ENCODE measurements around the gene SPSB1.

Gene SPSB1

GRCh38 chr1:9309080-9309479, 16.4 kb downstream of the SPSB1 start:
- DNase-seq (no peak), ATAC-seq (replicated peaks) (no peak)
- Mint-ChIP-seq H3K9me3 (no peaks in the 10 kb centered on the region), H3K36me3 (no peaks in the 10 kb centered on the region), H3K4me3 (no peak overlapping the region), H3K4me1 (peaks cover 14 to 29% of the 10 kb centered on the region in 2 donors), H3K27me3 (no peaks in the 10 kb centered on the region), H3K27ac (no peak overlapping the region)

- Mint-ChIP-seq H3K27ac (no peak overlapping the region), H3K27me3 (no peaks in the 10 kb centered on the region), H3K9me3 (no peaks in the 10 kb centered on the region), H3K4me1 (peaks cover 14 to 25% of the 10 kb centered on the region in 2 donors), H3K4me3 (no peak overlapping the region), H3K36me3 (peaks cover 0 to 2% of the 10 kb centered on the region in 2 donors)
- no peak for DNase-seq
- no peak for ATAC-seq (replicated peaks)
Measured at GRCh38 chr1:9309991-9310390, 17.3 kb downstream of the SPSB1 start.

- no peaks in the 10 kb centered on the region for H3K9me3 Mint-ChIP-seq
- DNase-seq: no peak
- H3K4me1 Mint-ChIP-seq: peaks cover 14 to 25% of the 10 kb centered on the region in 2 donors
- no peak overlapping the region for H3K4me3 Mint-ChIP-seq
- H3K27ac Mint-ChIP-seq: no peak overlapping the region
- no peak for ATAC-seq (replicated peaks)
- H3K27me3 Mint-ChIP-seq: no peaks in the 10 kb centered on the region
- peaks cover 0 to 2% of the 10 kb centered on the region in 2 donors for H3K36me3 Mint-ChIP-seq
Measured at GRCh38 chr1:9311029-9311428, 18.3 kb downstream of the SPSB1 start.

GRCh38 chr1:9311479-9311878, 18.8 kb downstream of the SPSB1 start:
- H3K27ac Mint-ChIP-seq: no peak overlapping the region
- no peaks in the 10 kb centered on the region for H3K27me3 Mint-ChIP-seq
- no peaks in the 10 kb centered on the region for H3K9me3 Mint-ChIP-seq
- peaks cover 0 to 2% of the 10 kb centered on the region in 2 donors for H3K36me3 Mint-ChIP-seq
- ATAC-seq (replicated peaks) (no peak), DNase-seq (no peak)
- H3K4me3 Mint-ChIP-seq: no peak overlapping the region
- peaks cover 14 to 25% of the 10 kb centered on the region in 2 donors for H3K4me1 Mint-ChIP-seq

GRCh38 chr1:9312168-9312720, 19.6 kb downstream of the SPSB1 start:
- H3K4me1 Mint-ChIP-seq: peaks cover 16 to 29% of the 10 kb centered on the region in 2 donors
- ATAC-seq (replicated peaks) (no peak), DNase-seq (no peak)
- H3K27ac Mint-ChIP-seq: no peak overlapping the region
- H3K27me3 Mint-ChIP-seq: no peaks in the 10 kb centered on the region
- H3K9me3 Mint-ChIP-seq: no peaks in the 10 kb centered on the region
- H3K36me3 Mint-ChIP-seq: peaks cover 0 to 2% of the 10 kb centered on the region in 2 donors
- H3K4me3 Mint-ChIP-seq: no peak overlapping the region

GRCh38 chr1:9313576-9313975, 20.9 kb downstream of the SPSB1 start:
- Mint-ChIP-seq H3K27ac (no peak overlapping the region), H3K9me3 (no peaks in the 10 kb centered on the region), H3K4me3 (no peak overlapping the region), H3K36me3 (peaks cover 0 to 2% of the 10 kb centered on the region in 2 donors), H3K4me1 (peaks cover 18 to 40% of the 10 kb centered on the region in 2 donors), H3K27me3 (no peaks in the 10 kb centered on the region)
- no peak for ATAC-seq (replicated peaks)
- DNase-seq: no peak

- ATAC-seq (replicated peaks): no peak
- peaks cover 16 to 37% of the 10 kb centered on the region in 2 donors for H3K4me1 Mint-ChIP-seq
- H3K4me3 Mint-ChIP-seq: no peak overlapping the region
- DNase-seq: no peak
- H3K9me3 Mint-ChIP-seq: no peaks in the 10 kb centered on the region
- no peak overlapping the region for H3K27ac Mint-ChIP-seq
- no peaks in the 10 kb centered on the region for H3K27me3 Mint-ChIP-seq
- H3K36me3 Mint-ChIP-seq: peaks cover 0 to 2% of the 10 kb centered on the region in 2 donors
Measured at GRCh38 chr1:9314111-9314510, 21.4 kb downstream of the SPSB1 start.

GRCh38 chr1:9314711-9315379, 22.2 kb downstream of the SPSB1 start:
- Mint-ChIP-seq H3K27ac (no peak overlapping the region), H3K36me3 (peaks cover 0 to 2% of the 10 kb centered on the region in 2 donors), H3K27me3 (no peaks in the 10 kb centered on the region), H3K9me3 (no peaks in the 10 kb centered on the region), H3K4me3 (no peak overlapping the region), H3K4me1 (peaks cover 16 to 34% of the 10 kb centered on the region in 2 donors)
- DNase-seq: no peak
- ATAC-seq (replicated peaks): no peak

GRCh38 chr1:9315411-9316079, 22.9 kb downstream of the SPSB1 start:
- no peak for DNase-seq
- Mint-ChIP-seq H3K27ac (peak overlapping the region; percentile 22), H3K27me3 (no peaks in the 10 kb centered on the region), H3K9me3 (no peaks in the 10 kb centered on the region), H3K4me1 (peaks cover 15 to 40% of the 10 kb centered on the region in 2 donors), H3K36me3 (peaks cover 0 to 2% of the 10 kb centered on the region in 2 donors), H3K4me3 (no peak overlapping the region)
- ATAC-seq (replicated peaks): peak; percentile 45 to 48

GRCh38 chr1:9316080-9316444, 23.4 kb downstream of the SPSB1 start:
- DNase-seq (no peak), ATAC-seq (replicated peaks) (peak; percentile 7 to 38)
- no peaks in the 10 kb centered on the region for H3K27me3 Mint-ChIP-seq
- H3K27ac Mint-ChIP-seq: no peak overlapping the region
- H3K36me3 Mint-ChIP-seq: peaks cover 0 to 2% of the 10 kb centered on the region in 2 donors
- peaks cover 15 to 42% of the 10 kb centered on the region in 2 donors for H3K4me1 Mint-ChIP-seq
- no peaks in the 10 kb centered on the region for H3K9me3 Mint-ChIP-seq
- no peak overlapping the region for H3K4me3 Mint-ChIP-seq

GRCh38 chr1:9316512-9316911, 23.8 kb downstream of the SPSB1 start:
- peaks cover 0 to 2% of the 10 kb centered on the region in 2 donors for H3K36me3 Mint-ChIP-seq
- H3K9me3 Mint-ChIP-seq: no peaks in the 10 kb centered on the region
- ATAC-seq (replicated peaks): no peak
- H3K4me1 Mint-ChIP-seq: peaks cover 15 to 42% of the 10 kb centered on the region in 2 donors
- no peaks in the 10 kb centered on the region for H3K27me3 Mint-ChIP-seq
- no peak overlapping the region for H3K27ac Mint-ChIP-seq
- no peak overlapping the region for H3K4me3 Mint-ChIP-seq
- no peak for DNase-seq

- peaks cover 0 to 2% of the 10 kb centered on the region in 2 donors for H3K36me3 Mint-ChIP-seq
- ATAC-seq (replicated peaks) (no peak), DNase-seq (no peak)
- H3K27ac Mint-ChIP-seq: peak overlapping the region; percentile 74
- H3K4me3 Mint-ChIP-seq: no peak overlapping the region
- H3K27me3 Mint-ChIP-seq: no peaks in the 10 kb centered on the region
- no peaks in the 10 kb centered on the region for H3K9me3 Mint-ChIP-seq
- peaks cover 15 to 42% of the 10 kb centered on the region in 2 donors for H3K4me1 Mint-ChIP-seq
Measured at GRCh38 chr1:9317072-9317471, 24.4 kb downstream of the SPSB1 start.

- peak overlapping the region; percentile 86 for H3K27ac Mint-ChIP-seq
- DNase-seq (no peak), ATAC-seq (replicated peaks) (peak; percentile 46 to 50)
- peaks cover 0 to 2% of the 10 kb centered on the region in 2 donors for H3K36me3 Mint-ChIP-seq
- H3K27me3 Mint-ChIP-seq: no peaks in the 10 kb centered on the region
- peaks cover 15 to 42% of the 10 kb centered on the region in 2 donors for H3K4me1 Mint-ChIP-seq
- H3K4me3 Mint-ChIP-seq: peak overlapping the region; percentile 67 to 71
- no peaks in the 10 kb centered on the region for H3K9me3 Mint-ChIP-seq
Measured at GRCh38 chr1:9317591-9318417, 25.1 kb downstream of the SPSB1 start.

GRCh38 chr1:9319208-9319788, 26.6 kb downstream of the SPSB1 start:
- Mint-ChIP-seq H3K36me3 (peaks cover 0 to 2% of the 10 kb centered on the region in 2 donors), H3K4me1 (peaks cover 15 to 42% of the 10 kb centered on the region in 2 donors), H3K9me3 (no peaks in the 10 kb centered on the region), H3K27ac (no peak overlapping the region), H3K4me3 (no peak overlapping the region), H3K27me3 (no peaks in the 10 kb centered on the region)
- ATAC-seq (replicated peaks) (no peak), DNase-seq (no peak)
